Measurements from ENCODE around the gene ANTXRL.
"Not testable (repeated sequence)": the region's sequence is repeated elsewhere in the genome, so short reads cannot be mapped to it uniquely, and the experiment has no call there.

Gene ANTXRL

DNA sequence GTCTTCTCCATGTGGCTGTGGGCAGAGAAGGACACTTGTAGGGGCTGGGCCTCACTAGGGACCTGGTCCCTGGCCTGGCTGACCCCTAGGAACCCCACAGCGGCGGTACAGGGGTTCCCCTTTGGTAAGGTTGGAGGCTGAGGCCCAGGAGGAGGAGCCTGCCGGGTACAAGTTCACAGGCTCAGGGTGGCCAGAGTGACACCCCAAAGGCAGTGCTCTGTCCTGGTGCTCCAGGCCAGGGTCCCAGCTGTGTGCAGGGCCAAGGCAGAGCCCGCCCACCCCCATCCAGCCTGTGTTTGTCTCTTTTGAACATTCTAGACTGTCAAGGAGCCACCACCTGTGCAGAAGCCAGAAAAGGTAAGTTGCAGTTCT is 23.3 kb downstream of the ANTXRL start:
- no peak for DNase-seq

DNA sequence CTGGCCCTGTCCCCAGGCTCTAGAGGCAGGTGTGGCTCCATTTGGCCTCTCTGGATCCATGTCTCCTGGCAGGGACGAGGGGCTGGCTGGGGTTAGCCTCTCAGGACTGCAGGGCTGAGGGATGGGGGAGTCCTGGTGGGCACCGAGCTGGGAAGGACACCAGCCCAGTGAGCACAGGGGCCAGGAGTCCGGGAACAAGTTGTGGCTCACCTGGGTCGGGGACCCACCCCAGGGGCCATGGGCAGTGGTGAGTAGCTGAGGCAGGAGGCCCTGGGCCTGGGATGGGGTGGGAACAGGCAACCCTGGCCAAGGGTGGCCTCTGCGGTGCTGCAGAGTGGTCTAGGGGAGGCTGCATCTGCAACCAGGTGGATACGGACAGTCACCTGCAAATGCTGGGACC is 24.1 kb downstream of the ANTXRL start:
- no peak for DNase-seq

DNA sequence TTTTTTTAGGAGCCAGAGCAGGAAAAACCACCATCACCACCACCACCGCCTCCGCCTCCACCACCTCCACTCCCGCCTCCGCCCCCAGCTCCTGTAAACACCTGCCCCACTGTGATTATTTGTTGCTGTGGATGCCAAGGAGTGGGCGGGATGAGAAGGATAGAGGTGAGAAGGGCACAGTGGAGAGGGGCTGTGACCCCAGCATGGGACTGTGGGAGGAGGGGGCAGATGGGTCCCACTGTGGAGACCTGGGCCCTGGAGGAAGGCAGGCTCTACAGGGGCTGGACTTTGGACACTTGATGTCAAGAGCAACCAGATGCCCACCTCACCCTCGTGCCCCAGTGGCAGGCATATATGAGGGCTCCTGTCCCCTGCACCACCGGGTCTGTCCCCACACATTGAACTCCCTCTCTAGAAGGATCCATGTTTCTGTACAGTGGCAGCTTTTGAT is 24.7 kb downstream of the ANTXRL start:
- no peak for DNase-seq

DNA sequence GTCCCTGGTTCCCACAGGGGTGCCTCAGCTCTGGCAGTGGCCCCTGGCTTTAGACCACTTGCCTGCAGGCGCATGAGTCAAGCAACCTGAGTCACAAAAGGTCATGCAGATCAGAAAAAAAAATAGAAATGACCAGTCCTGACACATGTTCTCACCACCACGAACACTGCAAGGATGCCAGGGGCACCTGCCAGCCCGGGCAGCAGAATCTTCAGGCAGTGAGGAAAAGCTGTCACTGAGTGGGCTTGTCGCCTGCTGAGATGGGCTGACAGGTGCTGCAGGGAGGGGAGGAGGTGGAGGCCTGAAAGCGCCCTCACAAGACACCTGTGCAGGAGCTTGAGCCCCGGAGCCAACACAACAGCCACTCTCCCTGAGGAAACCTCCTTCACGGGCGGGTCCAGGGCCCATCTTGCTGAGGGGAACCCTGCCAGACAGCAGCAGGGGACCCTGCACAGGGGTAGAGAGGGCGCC is 25.2 kb downstream of the ANTXRL start:
- not testable (repeated sequence) for DNase-seq

DNA sequence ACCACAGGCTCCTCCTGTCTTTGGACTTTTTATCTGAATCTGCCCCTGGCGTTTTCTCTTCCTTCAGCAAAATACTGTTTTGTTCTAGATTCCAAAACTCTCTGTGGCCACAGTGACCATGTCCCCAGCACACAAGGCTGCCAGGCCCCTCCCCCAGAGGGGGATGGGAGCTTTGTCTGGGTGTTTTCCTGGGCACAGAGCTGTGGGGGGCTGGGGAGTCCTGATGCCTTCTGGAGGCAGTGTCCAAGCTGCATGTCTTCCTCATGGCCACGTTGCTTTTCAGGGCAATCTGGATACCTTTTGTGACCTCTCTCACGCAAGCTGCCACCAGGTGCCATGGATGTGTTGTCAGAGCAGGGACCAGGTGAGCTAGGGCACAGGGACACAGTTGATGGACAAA is 26.2 kb downstream of the ANTXRL start:
- no peak for DNase-seq

DNA sequence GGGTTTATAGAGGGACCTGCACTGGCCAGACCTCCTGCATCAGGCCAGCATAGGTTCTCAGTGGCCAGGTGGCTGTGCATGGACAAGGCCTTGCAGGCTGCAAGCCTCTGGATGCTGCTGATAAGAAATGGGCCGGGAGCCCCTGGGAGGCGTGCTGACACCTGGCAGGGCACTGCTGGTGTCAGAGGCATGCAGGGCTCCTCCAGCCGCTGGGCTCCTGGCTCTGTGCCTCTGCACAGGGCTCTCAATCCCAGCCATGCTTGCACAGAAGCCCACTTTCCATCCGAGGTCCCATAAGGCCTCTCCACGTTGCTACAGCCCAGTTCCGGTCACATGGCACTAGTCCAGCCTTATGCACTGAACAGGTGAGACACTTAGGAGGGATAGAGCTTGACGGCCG is 27.3 kb downstream of the ANTXRL start:
- no peak for DNase-seq

DNA sequence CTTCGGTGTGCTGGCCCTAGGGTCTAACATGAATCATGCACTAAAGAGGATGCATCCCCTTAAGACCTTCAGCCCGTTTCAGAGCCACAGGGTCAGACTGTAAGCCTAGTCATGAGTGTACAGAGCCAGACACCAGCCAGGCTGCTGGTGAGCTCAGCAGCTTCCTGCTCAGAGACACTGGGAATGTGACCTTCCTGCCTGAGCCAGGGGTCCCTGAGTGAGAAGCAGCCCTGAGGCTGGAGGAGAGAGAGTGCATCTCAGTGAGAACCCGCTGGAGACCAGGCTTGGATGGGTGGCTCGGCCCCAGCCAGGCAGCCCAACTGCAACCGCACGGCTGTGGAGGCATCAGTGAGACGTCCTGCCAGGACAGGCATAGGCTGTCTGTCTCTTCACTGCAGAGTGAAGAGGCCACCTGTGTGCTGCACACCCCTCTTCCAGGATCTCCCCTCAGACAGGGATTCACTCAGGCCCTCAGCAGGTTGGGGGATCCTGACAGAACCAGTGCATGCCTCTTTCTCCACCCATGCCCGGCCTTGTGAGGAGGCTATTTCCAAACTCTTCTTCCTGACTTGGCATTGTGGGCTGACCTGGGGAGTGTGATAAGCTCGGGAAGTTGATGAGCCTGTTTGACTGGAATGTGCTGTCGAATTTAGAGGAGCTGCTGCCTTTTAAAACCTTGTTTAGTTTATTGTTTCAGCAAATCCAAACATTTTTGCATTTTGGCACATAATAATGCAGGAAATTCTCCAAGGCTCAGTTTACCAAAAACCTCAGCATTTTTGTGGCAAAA is 28.5 kb downstream of the ANTXRL start:
- not testable (repeated sequence) for DNase-seq

DNA sequence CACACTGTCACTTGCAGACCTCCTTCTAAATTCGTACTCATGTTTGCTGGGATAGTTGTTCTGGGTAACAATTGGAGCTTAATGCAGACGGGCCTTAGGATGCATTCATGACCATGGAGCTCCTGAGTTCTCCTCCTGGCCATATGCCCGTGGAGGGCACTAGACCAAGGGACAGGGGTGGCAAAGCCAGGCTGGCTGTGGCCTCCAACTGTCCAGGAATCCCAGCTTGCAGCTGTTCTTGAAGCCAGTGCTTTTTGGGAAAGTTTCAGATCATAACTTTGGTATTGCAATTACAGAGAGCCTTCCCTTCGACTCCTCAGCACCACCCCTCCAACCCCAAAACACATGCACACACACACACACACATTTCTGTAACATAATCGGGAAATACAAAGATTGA is 30.6 kb downstream of the ANTXRL start:
- no peak for DNase-seq

DNA sequence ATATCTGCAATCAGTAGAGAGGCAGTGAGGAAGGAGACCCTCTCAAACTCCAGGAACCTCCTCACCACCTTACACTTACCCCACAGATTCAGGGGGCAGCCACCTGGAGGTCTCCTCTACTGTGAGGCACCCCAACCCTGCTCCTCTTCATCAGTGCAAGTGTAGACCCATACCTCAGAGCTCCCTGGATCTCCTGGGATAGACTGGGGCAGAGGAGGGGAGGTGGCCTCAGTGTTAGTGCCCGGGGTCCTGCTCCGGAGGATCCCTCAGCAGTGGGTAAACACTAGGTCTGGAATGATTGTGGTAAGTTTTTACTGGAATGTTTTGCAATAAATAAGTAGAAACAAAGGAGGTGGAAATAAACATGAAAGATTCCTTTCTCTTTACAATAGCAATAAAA is 31.1 kb downstream of the ANTXRL start:
- no peak for DNase-seq

DNA sequence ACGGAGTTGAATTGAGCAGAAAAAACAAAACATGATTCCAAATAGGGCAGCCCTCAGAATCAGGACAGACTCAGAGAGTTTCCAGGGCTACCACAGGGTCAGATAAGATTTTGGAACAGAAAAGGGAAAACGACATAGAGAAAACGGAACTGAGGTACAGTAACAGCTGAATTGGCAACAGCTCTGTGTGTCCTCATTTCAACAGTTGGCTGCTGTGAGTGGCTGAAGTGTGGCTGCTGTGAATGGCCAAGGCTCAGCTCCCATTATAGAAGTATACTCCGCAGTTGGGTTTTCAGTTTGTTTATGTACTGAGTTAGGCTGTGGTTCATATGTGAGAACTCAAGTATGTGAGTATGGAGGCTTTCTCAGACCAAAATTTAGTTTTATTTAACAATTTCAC is 32.0 kb downstream of the ANTXRL start:
- DNase-seq: no peak

DNA sequence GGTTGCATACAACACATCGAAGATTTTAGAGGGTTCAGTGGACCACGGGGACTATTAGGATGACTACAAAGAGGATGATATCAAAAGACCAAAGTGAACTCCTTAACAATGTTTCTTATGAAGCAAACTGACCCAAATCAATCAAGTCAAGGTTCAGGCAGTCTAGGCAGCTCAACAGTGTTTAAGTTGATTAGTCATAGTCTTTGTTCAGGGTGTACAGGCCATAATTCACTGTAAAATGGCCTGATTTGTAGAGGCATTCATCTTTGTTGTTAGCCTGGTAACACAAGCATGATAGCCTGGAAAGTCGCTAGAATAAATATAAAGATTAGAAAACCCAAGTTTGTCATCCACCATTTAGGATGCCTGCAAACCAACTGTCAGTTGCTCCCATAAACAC is 32.6 kb downstream of the ANTXRL start:
- no peak for DNase-seq

DNA sequence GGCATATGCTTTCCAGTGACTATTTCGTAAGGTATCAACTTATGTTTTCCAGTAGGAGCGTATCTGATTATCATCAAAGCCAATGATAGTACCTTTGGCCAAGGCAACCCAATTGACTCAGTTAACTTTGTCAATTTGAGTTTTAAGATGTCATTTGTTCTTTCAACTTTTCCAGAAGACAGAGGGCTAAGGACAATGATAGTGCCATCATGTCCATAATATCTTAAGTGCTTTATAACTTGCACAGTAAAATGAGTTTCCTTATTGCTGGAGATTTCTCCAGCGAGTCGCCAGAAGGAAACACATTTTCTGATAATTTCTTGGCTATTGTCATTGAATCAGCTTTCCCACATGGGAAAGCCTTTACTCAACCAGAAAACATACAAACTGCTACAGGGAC is 35.0 kb downstream of the ANTXRL start:
- DNase-seq: no peak

DNA sequence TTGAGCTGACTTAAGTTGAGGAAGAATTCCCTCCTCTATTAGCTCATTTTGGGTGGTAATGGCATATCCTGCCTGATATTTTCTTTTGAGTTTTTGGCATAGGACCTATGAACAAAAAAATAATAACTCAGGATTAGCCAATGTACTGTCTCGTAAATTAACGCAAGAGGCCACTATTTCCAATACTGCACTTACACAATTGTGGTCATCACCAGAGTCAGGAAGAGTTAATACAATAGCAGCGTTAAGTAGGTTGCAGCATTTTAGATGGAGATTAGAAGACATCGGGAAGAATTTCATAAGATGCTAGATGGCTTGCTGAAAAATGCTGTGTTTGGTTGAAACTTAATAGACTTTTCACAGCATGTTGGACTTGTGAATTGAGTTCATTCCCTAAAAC is 36.4 kb downstream of the ANTXRL start:
- DNase-seq: no peak

DNA sequence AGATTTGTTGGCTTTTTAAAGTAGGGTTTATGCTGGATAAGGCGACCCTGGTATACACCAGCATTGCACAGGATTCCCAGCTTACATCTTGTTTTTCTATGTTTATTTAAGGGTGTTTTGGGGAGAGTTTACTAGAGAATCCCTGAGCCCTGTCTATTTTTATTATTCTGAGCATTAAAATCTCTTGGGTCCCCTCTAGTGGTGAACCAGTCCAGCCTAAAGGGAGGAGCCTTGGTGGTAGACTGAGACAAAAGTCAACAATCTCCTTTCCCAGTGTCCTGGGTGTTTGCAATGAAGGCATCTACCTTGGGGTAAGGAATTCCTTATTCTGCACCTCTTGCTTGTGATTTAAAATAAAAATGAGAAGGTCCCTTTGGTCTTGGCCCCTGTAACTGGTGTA is 38.2 kb downstream of the ANTXRL start:
- no peak for DNase-seq

DNA sequence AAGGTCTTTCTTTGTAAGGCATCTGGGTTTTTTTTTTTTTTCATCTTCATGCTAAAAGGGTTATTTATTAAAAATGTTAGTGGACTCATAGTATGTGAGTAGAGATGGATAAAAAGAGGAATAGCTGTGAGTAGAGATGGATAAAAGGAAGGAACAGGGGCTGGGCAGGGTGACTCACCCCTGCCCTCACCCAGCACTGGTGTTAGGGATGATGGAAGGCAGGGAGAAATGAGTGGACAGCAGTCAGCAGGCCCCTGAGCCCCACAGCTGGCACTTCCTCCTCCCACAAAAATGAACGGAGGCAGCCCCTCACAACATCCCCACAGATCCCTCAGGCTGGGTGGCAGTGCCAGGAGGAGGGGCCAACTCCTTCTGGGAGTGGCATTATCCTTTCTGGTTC is 39.3 kb downstream of the ANTXRL start:
- DNase-seq: no peak

DNA sequence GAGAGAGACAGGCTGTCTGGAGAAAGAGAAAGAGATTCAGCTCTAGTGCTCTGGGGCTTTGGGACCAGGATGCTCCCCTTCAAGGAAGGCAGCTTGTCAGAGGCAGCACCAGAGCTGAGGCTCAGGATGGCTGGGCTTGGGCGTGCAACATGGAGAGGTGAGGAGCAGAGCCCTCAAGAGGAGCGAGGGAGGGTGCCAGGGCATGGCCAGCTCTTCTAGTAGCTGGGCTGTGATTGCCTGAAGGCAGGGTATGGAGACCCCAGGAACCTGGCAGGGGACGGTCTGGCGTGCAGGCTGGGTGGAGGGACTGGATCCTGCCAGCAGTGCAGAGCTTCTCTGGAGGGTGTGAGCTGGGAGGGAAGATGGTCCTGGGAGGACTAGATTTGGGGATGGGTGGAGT is 40.2 kb downstream of the ANTXRL start:
- no peak for DNase-seq

DNA sequence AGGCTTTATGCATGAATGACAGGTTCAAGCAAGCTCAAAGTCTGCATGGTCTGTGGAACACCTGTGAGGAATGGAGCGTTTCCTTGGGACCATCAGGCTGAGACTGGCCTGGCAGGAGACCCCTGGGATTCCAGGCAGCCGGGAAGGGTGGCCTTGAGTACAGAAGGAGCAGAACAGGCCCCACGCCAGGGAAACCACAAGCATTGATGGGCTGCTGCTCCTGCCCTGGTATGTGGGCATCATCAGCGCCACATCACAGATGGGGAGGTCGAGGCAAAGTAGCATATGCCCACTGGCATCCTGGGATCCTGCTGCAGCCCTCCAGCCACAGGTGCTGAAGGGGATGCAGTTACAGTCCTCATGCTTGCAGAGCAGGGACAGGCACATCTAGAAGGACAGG is 40.9 kb downstream of the ANTXRL start:
- DNase-seq: no peak

DNA sequence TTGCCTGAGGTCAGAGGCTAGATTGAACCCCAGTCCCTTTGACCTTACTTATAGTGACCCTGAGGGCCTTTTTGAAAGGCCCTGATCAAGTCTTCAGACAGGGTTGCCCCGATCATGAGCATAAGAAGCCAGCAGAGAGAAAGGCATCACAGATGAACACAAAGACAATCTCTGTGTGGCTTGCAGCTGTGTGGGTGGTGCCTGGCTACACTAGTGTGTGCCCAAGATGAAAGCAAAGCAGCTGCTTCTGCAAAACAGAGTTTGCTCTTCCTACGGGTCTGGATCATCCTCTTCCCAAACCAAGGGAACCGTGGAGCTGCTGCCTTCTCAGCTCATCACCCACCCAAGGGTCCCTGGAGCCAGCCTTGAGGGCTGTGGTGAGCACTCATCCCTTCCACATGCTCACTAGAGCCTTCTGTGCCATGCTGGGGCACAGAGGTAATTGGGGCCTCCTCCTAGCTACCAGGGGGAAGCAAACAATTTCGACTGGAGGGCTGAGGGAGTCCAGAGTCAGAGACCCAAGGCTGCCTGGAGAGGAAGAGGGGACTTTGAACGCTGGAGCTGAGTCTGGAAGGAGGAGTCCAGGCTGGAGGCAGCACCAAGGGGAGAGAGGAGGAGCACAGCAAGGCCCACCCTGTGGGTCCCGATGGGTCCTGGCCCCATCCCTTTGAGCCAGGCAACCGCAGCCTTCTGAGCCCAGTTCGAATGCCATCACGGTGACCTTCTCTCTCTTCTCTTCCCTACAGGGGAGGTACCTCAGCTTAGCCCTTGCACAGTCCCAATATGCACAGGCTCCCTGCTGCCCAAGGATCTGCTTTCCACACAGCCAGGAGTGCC is 42.3 kb downstream of the ANTXRL start:
- no peak for DNase-seq

DNA sequence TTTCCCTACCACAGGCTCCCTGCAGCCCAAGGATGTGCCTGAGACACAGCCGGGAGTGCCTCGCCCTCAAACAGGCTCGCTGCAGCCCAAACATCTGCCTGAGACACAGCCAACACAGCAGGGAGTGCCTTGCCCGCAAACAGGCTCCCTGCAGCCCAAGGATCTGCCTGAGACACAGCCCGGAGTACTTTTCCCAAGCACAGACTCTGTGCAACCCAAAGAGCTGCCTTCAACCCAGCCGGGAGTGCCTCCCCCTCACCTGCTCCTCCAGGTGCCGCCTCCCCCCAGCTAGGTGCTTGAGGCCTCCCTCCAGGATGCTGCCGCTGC is 42.9 kb downstream of the ANTXRL start:
- no peak for DNase-seq

DNA sequence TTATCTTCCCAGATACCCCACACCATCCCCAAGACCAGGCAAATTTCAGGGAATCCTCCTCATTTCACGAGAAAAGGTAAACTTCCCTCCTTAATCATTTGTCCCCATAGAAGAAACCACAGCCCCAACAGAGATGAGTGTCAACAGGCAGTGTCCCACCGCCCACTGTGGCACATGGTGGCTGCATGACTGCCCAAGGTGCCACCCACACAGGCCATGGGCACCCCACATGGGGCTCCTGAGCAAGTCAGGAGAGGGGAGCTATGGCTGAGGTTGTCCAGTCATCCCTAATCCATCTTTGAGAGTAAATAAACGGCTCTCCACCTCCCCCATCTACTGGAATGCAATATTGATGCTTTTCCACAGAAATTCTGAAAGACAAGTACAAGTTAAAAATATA is 44.1 kb downstream of the ANTXRL start:
- DNase-seq: no peak

DNA sequence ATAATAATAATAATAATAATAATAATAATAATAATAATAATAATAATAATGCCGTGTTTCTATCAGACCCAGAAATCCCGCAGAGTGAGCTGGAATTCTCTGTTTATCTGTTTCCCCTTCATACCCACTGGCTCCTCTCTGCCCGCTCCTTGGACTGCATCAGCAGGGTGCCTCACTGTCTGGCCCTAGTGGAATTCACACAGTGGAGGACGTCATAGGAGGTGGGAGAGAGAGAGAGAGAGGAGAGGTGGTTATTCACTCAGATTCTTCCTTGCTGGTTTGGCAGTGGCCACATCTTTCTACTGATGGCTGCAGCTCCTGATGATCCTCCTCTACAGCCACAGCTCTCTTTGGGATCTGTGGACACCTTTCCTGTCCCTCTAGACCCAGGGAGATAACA is 78.7 kb downstream of the ANTXRL start:
- not testable (repeated sequence) for DNase-seq

DNA sequence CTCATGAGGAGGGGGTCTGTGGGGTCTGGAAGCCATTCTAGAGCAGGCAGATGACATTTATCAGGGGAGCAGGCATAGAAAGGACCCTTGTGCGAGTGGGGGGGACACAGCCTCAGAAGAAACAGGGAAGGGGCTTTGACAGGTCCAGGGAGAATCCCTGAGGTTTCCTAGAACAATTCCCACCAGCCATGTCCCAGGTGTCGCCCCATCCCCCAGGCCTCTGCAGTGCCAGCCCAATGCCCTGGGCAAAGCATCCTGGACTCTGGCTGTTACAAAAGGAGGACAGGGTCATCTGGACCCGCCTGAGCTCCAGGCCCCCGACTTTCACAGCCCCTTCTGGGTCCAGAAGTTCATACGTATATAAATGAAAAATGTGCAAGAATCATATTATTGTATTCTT is 80.4 kb downstream of the ANTXRL start:
- not testable (repeated sequence) for DNase-seq

DNA sequence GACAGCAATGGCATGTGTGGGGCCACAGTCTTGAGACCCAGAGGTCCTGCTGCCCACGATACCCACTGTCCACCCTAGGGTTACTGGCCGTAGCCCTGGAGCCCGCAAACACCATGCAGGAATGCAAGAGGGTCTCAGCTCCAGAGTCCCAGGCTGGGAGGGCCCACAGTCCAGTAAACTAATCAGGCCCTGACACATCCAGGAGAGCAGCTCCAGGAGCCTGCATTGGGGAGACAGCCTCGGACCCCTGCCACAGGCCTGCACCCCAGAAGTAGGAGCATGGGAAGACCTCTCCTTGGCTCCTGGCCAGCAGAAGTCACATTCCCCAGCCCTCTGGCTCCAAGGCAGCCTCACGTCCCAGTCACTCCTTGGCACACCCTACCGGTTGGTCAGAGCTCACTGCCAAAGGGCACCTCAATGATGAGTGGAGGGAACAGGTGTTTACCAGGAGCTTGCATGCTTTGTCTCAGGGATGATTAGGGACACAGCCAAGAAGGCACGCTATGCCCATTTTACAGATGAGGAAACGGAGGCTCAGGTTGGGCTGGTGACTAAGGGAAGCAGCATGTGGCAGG is 81.0 kb downstream of the ANTXRL start:
- DNase-seq: not testable (repeated sequence)

DNA sequence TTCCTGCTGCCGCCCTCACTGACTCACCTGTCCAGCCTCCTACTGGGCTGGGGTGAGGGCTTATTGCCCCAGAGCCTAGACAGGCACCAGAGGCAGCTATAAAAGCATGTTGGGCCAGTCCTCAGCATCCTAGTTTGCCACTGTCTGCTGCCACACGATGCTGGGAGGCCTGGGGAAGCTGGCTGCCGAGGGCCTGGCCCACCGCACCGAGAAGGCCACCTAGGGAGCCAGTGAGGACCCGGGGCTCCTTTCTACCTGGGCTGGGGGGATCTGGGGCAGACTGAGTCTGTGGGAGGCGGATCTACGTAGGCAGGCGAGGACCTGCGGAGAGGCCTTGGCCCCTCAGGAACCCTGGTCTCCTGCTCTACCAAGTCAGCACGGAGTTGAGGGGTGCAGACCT is 82.2 kb downstream of the ANTXRL start:
- DNase-seq: not testable (repeated sequence)
